LNCaP clone FGC (cell line): ENCODE results near the gene CYB5R4.
A peak's percentile ranks its signal among the peaks of the same experiment; 100 is the strongest.

Source experiments
- DNase-seq: peaks from one replicate; pipeline ENCODE4 v3.0.0-alpha.2; 2011; ENCODE audit warnings: low read depth
- H3K4me3 ChIP-seq: 2 replicates; pipeline ENCODE4 v1.5.1; 2011; ENCODE audit warnings: mild to moderate bottlenecking, low read depth, low read length, control low read depth
- TF ChIP-seq, protein P1 (sequence below): IDR thresholded peaks from 2 replicates; pipeline ENCODE4 v1.5.1; 2012; ENCODE audit warnings: mild to moderate bottlenecking; ENCODE audit not compliant: control insufficient read depth, insufficient read depth; ENCODE audit errors: extremely low read depth

Gene CYB5R4

DNA sequence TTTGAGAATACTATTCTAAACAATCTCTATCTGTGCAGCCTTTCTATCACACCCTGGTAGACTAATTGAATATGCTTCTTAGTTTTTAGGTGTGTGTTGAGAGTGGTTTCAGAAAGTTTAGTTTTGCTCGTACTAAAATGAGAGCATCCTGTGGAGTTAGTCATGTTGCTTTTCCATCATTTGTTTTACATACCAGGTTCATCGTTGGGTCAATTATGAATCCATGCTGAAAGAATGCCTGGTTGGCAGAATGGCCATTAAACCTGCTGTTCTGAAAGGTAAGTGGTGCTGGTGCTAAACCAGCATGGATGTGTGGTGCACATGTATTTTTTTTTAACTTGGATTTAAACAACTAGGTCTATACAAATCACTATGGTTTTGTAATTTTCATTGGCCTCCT is 49.3 kb downstream of the CYB5R4 start:
- no peak for DNase-seq
- H3K4me3 ChIP-seq: no peak overlapping the region
- TF ChIP-seq, protein P1, sequence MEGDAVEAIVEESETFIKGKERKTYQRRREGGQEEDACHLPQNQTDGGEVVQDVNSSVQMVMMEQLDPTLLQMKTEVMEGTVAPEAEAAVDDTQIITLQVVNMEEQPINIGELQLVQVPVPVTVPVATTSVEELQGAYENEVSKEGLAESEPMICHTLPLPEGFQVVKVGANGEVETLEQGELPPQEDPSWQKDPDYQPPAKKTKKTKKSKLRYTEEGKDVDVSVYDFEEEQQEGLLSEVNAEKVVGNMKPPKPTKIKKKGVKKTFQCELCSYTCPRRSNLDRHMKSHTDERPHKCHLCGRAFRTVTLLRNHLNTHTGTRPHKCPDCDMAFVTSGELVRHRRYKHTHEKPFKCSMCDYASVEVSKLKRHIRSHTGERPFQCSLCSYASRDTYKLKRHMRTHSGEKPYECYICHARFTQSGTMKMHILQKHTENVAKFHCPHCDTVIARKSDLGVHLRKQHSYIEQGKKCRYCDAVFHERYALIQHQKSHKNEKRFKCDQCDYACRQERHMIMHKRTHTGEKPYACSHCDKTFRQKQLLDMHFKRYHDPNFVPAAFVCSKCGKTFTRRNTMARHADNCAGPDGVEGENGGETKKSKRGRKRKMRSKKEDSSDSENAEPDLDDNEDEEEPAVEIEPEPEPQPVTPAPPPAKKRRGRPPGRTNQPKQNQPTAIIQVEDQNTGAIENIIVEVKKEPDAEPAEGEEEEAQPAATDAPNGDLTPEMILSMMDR: no peak

DNA sequence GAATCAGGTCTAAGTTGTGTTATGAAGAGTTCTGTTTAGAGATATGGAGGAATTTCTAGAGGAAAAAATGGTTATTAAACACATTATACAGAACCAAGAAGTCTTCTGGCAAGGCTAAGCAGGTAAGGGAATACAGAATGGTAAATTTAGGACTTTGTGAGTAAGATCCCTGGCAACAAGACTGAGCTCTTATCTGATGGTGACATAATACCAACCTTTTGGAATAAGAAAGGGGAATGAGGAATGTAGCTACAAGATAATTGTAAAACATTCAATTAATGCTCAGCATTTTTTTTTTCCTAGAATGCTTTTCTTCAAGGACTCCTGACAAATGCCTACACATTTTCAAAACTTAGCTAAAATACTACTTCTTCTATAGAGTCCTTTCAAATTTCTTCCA is 51.8 kb downstream of the CYB5R4 start:
- DNase-seq: no peak
- TF ChIP-seq, protein P1: no peak

DNA sequence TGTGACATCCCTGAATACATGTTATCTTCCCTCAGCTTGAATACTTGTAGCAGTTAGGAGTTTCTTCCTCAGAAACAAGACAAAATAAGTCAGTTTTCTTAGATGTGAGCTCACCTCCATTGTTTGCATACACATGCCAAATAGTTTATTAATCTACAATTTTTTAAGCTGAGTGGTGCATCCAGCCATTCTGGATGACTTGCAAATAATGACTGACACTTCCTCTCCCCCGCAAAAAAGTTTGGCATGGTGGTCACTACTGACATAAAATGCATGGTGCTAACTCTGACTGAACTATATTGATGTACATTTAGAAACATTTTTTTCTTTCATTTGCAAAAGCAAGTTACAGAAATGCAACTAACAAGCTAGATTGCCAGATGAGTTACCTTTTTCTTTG is 55.5 kb downstream of the CYB5R4 start:
- no peak for DNase-seq
- H3K4me3 ChIP-seq: no peak overlapping the region
- TF ChIP-seq, protein P1: no peak

More for the DNA sequence above, 51.8 kb downstream of the CYB5R4 start:
- H3K4me3 ChIP-seq: no peak overlapping the region

DNA sequence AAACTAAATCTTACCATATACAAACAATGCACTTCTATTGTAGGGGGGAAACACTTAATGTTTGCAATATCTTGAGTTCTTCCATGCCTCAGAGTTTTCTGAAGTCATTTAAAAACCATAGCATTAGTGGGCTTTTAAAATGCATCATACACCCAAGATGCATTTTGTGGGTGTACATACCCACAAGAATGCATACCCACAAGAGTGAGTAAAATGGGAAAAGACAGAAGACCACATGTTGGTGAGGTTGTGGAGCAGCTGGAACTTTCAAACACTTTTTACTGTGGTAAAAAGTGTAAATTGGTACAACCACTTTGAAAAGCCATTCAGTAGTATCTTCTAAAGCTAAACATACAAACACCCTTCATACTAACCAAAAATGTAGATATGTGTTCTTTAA is 57.5 kb downstream of the CYB5R4 start:
- TF ChIP-seq, protein P1: no peak
- DNase-seq: no peak
- no peak overlapping the region for H3K4me3 ChIP-seq

DNA sequence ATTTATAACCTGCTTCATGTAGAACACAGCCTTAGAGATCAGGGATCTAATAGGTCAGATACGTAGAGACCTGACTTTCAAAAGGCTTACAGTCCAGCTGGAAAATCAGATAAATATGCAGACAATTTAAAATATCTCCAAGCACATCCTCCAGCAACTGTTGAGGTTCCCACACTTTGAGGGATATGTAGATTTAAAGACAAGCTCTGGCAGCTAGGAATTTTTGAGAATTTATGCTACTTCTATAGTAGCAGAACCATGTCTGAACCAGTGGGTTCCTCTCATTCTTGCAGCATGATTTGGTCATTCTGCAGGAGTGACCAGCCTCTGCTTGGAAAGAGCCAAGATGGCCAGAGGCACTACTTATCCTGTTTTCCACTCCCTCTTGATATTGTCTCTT is 60.5 kb downstream of the CYB5R4 start:
- no peak for DNase-seq
- no peak overlapping the region for H3K4me3 ChIP-seq
- TF ChIP-seq, protein P1: no peak

DNA sequence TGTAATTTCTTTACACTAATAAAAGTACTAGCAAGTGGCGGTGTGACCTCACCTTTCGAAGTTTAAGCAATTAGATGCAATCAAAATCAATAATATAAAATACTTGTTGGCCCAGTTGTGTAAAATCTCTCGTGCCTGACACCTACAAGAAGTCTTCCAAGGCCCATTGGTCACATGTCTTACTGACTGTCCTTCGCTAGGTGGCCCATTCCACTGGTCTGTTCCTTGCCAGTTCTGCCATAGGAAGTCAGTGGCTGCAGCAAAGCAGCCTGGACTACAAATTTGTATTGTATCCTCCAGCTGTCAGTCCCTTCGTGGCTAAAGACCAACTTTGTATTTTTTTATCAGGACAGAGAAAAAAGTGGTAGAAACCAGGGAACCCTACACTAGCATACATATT is 61.8 kb downstream of the CYB5R4 start:
- no peak overlapping the region for H3K4me3 ChIP-seq
- DNase-seq: no peak
- TF ChIP-seq, protein P1: peak; percentile 31; the same call in 1 of the 2 replicates

DNA sequence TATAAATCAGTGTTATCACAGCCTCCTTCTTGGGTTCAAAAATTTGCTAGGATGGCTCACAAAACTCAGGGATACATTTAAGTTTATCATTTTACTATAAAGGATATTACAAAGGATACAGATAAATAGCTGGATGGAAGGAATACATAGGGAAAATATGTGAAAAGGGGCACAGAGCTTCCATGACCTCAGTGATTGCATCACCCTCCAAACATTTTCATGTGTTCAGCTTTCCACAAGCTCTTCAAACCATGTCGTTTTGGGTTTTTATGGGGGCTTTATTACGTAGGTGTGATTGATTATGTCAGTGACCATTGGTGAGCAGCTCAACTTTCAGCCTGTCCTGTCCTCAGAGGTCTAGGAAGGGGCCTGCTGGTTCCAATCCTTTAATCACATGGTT is 68.0 kb downstream of the CYB5R4 start:
- H3K4me3 ChIP-seq: no peak overlapping the region
- TF ChIP-seq, protein P1: no peak
- DNase-seq: no peak
